WTC11 (cell line): ENCODE results near the gene SP140L.

Experiments used
- ATF2 ChIP-seq: sonication (generic); formaldehyde crosslinking; IDR thresholded peaks from 2 replicates; pipeline ENCODE4 v1.8.1; 2022; ENCODE audit warnings: low read depth, missing genetic modification reagents, borderline replicate concordance
- E2F4 ChIP-seq: sonication (generic); formaldehyde crosslinking; IDR thresholded peaks from 2 replicates; pipeline ENCODE4 v1.8.1; 2022; ENCODE audit warnings: low read depth, mild to moderate bottlenecking, moderate library complexity, missing genetic modification reagents, borderline replicate concordance
- FOXJ3 ChIP-seq: sonication (generic); formaldehyde crosslinking; IDR thresholded peaks from 2 replicates; pipeline ENCODE4 v1.9.0; 2021; ENCODE audit warnings: missing genetic modification reagents, mild to moderate bottlenecking, borderline replicate concordance
- FOXK1 ChIP-seq: sonication (generic); formaldehyde crosslinking; IDR thresholded peaks from 2 replicates; pipeline ENCODE4 v1.8.0; 2022; ENCODE audit warnings: mild to moderate bottlenecking, moderate library complexity, missing genetic modification reagents
- GABPB1 ChIP-seq: sonication (generic); formaldehyde crosslinking; IDR thresholded peaks from 2 replicates; pipeline ENCODE4 v1.8.1; 2023; ENCODE audit warnings: mild to moderate bottlenecking, missing genetic modification reagents
- MLX ChIP-seq: sonication (generic); formaldehyde crosslinking; IDR thresholded peaks from 2 replicates; pipeline ENCODE4 v1.8.1; 2023; ENCODE audit warnings: mild to moderate bottlenecking, missing genetic modification reagents, moderate library complexity
- MYBL2 ChIP-seq: sonication (generic); formaldehyde crosslinking; IDR thresholded peaks from 2 replicates; pipeline ENCODE4 v1.8.1; 2023; ENCODE audit warnings: mild to moderate bottlenecking, moderate library complexity, missing genetic modification reagents
- SOX15 ChIP-seq: fragments of 250-450 bp; sonication (Bioruptor Pico); IDR thresholded peaks from 2 replicates; pipeline ENCODE4 v1.9.0; 2021; ENCODE audit warnings: mild to moderate bottlenecking
- TF ChIP-seq, protein P1 (sequence below): fragments of 200-600 bp; IDR thresholded peaks from 2 replicates; pipeline ENCODE4 v1.8.0; 2022; ENCODE audit warnings: antibody characterized with exemption
- TF ChIP-seq, protein P2 (sequence below): sonication (generic); formaldehyde crosslinking; IDR thresholded peaks from 2 replicates; pipeline ENCODE4 v1.8.1; 2023; ENCODE audit warnings: mild to moderate bottlenecking, missing genetic modification reagents, moderate library complexity

GRCh38 chr2:230419181-230419580, 92.2 kb downstream of the SP140L start:
- TF ChIP-seq, protein P1, sequence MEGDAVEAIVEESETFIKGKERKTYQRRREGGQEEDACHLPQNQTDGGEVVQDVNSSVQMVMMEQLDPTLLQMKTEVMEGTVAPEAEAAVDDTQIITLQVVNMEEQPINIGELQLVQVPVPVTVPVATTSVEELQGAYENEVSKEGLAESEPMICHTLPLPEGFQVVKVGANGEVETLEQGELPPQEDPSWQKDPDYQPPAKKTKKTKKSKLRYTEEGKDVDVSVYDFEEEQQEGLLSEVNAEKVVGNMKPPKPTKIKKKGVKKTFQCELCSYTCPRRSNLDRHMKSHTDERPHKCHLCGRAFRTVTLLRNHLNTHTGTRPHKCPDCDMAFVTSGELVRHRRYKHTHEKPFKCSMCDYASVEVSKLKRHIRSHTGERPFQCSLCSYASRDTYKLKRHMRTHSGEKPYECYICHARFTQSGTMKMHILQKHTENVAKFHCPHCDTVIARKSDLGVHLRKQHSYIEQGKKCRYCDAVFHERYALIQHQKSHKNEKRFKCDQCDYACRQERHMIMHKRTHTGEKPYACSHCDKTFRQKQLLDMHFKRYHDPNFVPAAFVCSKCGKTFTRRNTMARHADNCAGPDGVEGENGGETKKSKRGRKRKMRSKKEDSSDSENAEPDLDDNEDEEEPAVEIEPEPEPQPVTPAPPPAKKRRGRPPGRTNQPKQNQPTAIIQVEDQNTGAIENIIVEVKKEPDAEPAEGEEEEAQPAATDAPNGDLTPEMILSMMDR = no peak
- no peak for TF ChIP-seq E2F4 (CRISPR knock-in tag)
- no peak for TF ChIP-seq ATF2 (CRISPR knock-in tag)
- TF ChIP-seq, protein P2, sequence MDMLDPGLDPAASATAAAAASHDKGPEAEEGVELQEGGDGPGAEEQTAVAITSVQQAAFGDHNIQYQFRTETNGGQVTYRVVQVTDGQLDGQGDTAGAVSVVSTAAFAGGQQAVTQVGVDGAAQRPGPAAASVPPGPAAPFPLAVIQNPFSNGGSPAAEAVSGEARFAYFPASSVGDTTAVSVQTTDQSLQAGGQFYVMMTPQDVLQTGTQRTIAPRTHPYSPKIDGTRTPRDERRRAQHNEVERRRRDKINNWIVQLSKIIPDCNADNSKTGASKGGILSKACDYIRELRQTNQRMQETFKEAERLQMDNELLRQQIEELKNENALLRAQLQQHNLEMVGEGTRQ = no peak
- TF ChIP-seq GABPB1 (CRISPR knock-in tag) = no peak
- TF ChIP-seq MYBL2 (CRISPR knock-in tag) = no peak
- no peak for TF ChIP-seq FOXJ3 (CRISPR knock-in tag)
- no peak for TF ChIP-seq MLX
- no peak for TF ChIP-seq FOXK1 (CRISPR knock-in tag)
- no peak for TF ChIP-seq SOX15 (CRISPR knock-in tag)
